HFF-Myc (cell line): Measurements from ENCODE around the gene NSUN2.

ENCODE experiments used
- DNase-seq: peaks from one replicate; pipeline ENCODE4 v3.0.0-alpha.2; 2011; ENCODE audit warnings: low read depth; ENCODE audit errors: extremely low read depth
- H3K4me3 ChIP-seq: replicated peaks from 2 replicates; pipeline ENCODE4 v1.5.1; 2011; ENCODE audit warnings: low read depth, mild to moderate bottlenecking, control low read depth, low read length
- TF ChIP-seq, protein P1 (sequence below): IDR thresholded peaks from 2 replicates; pipeline ENCODE4 v1.5.1; 2012; ENCODE audit warnings: mild to moderate bottlenecking, low read depth, low read length, control low read depth; ENCODE audit errors: missing control alignments

The NSUN2 gene

DNA sequence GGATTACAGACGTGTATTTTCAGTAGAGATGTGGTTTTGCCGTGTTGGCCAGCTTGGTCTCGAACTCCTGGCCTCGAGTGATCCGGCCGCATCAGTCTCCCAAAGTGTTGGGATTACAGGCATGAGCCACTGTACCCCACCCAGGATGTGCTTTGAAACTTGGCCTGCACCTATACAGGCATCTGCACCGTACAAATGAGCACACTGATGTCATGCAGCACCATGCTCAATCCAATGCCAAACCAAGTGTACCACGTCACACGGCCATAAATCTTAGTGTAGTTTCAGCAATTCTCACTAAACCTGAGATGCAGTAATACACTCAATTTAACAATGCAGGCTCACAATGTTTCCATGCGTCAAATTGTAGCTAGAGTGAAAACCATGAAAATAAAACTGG, 6.3 kb downstream of the NSUN2 start:
- no peak for DNase-seq
- no peak overlapping the region for H3K4me3 ChIP-seq
- TF ChIP-seq, protein P1, sequence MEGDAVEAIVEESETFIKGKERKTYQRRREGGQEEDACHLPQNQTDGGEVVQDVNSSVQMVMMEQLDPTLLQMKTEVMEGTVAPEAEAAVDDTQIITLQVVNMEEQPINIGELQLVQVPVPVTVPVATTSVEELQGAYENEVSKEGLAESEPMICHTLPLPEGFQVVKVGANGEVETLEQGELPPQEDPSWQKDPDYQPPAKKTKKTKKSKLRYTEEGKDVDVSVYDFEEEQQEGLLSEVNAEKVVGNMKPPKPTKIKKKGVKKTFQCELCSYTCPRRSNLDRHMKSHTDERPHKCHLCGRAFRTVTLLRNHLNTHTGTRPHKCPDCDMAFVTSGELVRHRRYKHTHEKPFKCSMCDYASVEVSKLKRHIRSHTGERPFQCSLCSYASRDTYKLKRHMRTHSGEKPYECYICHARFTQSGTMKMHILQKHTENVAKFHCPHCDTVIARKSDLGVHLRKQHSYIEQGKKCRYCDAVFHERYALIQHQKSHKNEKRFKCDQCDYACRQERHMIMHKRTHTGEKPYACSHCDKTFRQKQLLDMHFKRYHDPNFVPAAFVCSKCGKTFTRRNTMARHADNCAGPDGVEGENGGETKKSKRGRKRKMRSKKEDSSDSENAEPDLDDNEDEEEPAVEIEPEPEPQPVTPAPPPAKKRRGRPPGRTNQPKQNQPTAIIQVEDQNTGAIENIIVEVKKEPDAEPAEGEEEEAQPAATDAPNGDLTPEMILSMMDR: no peak

DNA sequence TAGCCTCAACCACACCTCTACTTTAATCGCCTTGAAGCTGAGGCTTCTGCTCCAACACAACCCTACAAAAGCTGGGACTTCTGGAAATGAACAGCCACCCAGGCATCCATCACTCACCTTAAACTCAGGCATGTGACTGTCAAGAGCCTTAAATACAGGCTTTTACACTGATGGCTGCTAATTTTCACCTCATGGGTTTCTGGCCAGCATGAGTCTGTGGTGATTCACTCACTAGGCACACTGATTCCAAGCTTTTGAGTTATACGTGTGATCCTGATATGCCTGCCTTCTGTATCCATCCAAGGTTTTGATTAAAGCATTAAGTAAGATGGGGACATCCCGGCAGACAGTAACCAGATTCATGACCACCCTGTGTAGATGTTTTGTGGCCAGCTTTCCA, 8.9 kb downstream of the NSUN2 start:
- no peak overlapping the region for H3K4me3 ChIP-seq
- TF ChIP-seq, protein P1: no peak
- DNase-seq: no peak

DNA sequence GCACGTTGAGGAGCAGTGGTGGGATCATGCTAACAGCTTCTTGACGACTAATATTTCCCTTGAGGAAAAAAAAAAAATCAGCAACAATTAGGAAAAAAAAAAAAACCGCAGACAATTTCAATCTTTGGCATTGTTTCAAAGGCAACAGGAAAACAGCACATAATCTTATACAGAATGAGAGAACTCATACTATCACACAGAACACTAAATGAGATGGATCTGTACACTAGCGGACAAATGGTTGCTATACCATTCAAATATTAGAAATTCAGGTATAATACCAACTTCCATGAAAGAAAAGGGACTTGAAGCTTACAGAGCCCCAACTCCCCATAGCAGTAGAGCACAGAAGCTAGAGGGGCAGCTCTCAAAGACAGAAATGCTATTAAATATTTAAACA, 9.6 kb downstream of the NSUN2 start:
- TF ChIP-seq, protein P1: no peak
- no peak for DNase-seq
- no peak overlapping the region for H3K4me3 ChIP-seq

DNA sequence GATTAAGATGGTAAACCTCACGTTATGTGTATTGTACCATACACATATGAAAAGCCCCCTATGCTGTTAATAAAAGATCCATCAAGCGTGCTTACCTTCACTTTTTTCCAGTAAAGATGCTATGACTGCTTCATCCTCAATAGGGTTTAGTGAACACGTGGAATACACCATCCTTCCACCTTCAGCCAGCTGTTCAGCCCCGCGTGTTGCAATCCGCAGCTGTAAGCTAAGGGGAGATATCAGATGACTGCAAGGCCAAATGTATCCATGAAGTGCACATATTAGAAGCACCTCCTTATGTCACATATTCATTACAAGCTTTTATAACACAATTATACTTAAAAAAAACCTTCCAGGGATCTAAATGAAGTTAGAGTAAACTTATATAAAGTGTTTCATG, 16.2 kb downstream of the NSUN2 start:
- TF ChIP-seq, protein P1: no peak
- DNase-seq: no peak
- no peak overlapping the region for H3K4me3 ChIP-seq

DNA sequence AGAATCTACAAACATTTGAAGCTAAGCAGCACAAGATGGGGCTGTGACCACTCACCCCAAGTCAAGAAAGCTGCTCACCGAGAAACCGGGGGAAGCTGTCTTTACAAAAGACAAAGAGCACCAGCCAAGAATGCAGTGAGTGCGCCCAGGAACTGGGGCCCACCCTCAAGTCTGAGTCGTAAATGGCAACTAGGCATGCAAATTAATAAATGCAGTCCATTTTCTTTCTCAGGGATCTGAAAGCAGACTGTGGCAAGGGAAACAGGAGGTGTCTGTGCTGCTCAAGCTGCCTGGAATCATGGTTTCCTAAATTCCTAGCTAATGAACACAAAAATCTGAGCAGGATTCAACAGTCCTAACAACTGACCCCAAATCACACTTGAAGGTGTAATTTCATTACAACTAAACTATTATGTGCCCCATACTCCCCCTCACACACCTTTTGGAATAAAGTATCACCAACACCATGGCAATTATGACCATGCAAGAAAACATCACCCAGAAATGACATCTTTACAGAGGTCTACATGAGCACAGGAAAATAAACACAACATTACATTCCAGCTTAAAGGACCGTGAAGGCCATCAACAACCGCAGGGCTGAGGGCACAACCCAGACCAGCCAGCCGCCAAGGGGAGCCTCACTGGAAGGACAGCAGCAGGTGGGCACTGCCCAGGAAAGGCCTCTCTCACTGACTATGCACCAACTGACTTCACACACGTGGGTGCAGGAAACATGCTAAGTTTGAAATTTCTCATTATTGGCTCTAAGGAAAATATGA, 17.6 kb downstream of the NSUN2 start:
- no peak overlapping the region for H3K4me3 ChIP-seq
- DNase-seq: no peak
- TF ChIP-seq, protein P1: no peak

DNA sequence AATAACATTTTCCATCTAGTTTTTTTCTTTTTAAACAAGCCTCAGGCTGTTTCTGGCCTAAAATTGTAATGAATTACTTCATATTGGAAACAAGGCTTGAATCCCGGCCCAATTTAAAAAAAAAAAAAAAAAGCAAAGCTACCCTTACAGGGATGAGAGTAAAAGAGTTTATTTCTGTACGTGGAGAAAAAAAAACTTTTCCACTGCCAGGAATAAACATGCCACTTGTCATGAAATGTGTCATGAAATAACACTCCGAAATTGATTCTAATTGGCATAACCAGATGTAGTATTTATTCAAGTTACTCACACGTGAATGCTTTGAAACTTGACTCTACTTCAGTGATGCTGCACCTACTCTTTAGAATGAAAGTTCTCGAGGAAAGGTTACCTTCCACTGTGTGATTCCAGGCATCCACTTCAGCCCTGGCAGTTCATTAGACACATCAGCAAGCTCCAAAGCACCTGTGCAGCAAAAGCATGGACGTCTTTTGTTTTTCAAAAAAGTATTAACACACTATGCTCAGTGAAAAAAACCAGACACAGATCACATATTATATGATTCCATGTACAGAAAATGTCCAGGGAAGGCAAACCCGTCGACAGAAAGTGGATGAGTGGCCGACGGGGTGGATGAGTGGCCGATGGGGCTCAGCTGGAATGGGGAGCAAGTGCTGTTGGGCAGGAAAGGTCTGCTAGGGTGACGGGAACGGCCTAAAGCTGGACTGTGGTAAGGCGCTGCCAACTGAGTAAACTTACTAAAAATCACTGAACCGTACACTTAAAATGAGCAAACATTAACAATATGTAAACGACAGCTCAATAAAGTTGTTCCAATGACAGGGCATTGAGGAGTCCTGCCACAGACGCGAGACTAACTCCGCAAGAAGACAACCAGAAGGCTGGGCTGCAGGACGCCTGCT, 21.2 kb downstream of the NSUN2 start:
- TF ChIP-seq, protein P1: no peak
- no peak overlapping the region for H3K4me3 ChIP-seq
- no peak for DNase-seq
